SHP77 (cell line): ENCODE data around the gene MYCBP.

Experiments used
- DNase-seq, 2 experiments: peaks; one replicate each; lab custom pipeline; 2025; lab: John Stamatoyannopoulos, UW

Gene MYCBP

GRCh38 chr1:38820860-38821259, 52.3 kb downstream of the MYCBP start:
- DNase-seq: no peak

GRCh38 chr1:38819516-38819915, 53.6 kb downstream of the MYCBP start:
- no peak for DNase-seq

DNA sequence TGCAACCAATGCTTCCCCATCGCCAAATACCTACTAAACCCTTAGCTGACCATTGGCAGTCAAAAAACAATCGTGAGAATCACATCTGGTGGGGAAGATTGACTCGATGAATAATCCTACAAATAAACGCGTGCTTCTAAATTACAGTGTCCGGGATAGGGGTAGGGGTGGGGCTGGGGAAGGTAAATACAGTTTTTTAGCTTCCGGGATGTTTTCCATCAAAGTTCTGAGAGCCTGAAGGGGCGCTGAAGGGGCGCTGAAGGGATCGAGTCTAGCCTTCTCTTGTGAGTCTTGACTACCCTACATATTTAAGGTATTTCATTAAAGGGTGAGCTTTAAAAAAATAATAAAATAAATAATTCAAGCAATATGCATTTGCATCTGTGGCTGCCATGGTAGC, 54.1 kb downstream of the MYCBP start:
- no peak for DNase-seq

DNA sequence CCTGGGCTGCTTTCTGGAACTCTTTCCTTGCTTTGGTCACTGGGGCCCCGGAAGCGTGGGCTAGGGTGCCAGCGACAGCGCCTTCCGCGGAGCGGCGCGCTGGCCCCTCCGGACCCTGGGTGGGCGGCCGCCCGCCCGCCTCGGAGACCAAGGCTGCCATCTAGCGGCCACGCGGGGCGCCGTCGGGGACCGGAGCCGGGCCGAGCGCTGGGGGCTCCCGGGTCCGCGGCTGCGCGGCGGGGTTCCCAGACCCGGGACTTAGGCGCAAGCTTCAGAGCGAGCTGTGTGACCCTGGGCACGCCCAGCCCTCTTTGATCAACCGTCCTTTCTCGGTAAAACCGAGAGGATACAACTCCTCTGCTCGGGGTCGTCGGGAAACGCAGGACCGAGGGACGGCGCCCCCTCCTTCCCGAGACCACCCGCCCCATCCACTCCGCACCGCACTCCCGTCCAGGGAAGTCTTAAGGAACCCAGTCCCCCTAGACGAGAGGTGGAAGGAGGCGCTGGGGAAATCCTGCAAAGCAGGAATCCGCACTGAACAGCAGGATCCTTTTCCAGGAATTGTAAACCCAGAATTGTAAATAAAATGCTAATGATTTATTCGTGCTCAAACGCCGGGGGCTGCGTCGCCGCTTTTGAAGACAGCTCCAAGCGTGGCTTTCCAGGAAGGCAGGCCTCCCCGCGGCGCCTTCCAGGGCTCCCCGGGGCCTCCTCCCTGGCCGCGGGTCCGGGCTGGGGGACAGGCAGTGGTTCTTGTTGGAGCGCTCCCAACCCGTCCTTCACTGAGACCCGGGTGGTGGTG, 54.8 kb downstream of the MYCBP start:
- DNase-seq: no peak

DNA sequence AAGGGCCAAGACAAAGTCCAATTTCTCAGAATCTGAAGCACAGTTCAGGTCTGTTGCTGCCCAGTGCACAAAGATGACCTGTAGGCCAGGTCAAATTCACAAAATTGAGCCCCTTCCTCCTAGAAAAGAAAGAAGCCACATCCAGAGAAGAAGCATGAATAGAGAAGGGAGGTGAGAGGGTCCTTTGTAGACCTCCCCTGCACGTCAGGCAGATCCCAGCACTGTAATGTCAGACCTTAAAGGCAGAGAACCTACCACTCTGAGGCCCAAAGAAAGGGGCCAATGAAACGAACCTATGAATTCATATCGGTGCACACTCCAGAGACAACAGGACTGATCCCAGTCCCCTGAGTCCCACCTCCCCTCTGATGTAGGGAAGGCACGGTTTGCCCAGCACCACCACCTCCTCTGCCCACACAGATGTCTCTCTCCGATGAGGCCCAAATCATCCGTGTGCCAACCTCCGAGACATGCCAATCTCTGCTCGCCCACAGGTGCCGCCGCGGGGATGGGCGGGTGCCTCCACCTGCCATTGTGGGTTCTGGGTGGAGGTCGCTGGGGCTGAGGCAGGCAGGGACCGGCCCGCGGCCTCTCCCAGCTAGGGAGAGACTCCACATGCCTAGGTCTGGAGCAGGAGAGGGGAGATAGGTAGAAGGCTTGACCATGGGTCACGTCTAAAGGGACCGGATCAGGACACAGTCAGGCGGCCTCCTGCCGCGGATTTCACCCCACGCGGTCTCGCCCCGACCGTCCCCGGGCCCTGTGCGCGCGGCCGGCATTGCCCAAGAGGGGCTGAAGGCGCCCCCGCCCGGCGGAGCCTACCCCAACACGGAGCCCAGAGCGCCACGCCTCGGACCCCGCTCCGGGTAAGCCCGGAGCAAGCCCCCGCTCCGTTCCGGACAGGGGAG, 55.6 kb downstream of the MYCBP start:
- no peak for DNase-seq

DNA sequence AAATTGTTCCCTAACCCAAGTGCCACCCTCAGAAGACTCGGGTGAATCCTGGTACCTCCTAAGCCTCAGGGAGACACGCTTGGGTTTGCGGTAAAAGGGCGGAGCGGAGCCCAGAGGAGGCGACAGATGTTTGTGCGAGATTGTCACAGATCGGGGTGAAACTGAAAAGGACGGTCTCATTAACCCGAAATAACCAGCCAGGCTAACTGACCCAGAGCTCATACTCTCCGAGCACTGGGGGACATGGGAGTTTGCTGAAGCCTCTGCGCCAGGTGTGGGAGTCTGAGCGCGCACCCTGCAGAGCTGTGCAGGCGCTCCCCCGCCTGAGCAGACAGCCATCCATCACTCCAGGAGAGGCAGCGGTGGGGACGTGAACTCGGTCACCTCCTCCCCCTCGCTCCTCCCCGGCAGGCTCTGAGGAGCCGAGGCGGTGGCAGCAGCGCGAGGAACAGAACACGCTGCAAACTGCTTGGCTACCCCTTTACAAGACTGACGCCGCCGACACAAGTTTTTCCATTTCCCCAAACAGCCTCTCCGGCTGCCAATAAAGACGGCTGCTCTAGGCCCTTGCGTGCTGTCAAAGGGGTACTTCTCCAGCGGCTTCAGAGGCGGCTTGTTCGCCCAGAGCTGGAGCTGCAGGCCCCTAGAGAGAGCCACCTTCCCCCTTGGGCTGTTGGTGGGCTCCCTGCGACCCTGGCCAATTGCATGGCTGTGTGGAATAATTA, 57.1 kb downstream of the MYCBP start:
- no peak for DNase-seq

DNA sequence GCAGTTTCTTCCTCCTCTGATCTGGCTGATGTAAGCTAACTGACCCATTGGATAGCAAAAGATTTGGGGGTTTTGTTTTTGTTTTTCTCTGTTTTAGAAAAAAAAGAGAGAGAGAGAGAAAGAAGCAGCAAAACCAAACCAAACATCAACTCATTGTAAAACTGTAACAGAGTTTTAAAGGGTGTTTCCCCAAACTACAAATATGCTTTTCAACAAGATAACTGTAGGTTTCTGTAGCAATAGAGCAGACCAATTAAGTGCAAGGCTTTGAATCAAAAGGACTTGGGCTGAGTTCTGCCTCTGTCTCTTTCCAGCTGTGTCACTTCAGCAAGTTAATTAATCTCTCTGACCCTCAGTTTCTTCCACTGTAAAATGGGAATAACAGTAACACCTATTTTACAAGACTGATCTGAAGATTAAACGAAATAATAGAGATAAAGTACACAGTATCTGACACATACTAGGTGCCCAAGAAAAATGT, 58.1 kb downstream of the MYCBP start:
- no peak for DNase-seq

DNA sequence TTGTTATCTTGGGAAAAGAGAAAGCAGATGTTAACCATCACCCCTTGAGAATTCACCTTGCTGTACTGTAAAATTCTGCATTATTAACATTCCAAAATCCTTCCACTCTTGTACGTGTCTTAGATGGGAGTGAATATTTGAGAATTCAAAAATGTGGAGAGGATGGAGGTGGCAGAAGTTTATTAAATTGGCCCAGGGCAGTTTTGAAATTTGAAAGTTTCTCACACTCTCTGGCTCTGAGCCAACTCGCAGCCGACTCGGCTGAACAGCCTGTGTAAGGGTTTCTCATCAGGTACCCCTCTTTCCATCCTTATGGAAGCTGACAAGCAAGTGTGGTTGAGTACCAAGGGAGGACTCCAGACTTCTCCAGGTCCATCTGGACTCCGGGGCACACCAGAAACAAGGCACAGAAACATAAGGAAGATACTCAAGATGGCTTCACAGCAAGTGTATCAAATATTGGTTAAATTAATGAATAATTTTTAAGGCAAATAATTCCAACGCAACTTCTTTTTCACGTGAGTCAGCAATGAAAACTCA, 58.6 kb downstream of the MYCBP start:
- DNase-seq: no peak

- DNase-seq: no peak
These were observed 60.2 kb downstream of the MYCBP start for GRCh38 chr1:38812981-38813380.
